Testis (tissue), 2 donors: ENCODE data around the gene IRF2.

Experiments
- POLR2A ChIP-seq: fragments of 450-650 bp; IDR thresholded peaks from one replicate; pipeline ENCODE4 v1.6.1; 2017; ENCODE audit warnings: antibody characterized with exemption, mild to moderate bottlenecking, moderate library complexity
- TF ChIP-seq, protein P1 (sequence below), 3 experiments: fragments of 450-650 bp in 2 of 3; fragments of 200-600 bp in 1 of 3; sonication (generic) in 1 of 3; IDR thresholded peaks; one replicate each; pipeline ENCODE4 v1.5.1; 2016 to 2019; ENCODE audit warnings: antibody characterized with exemption in 3 of 3, mild to moderate bottlenecking in 2 of 3, moderate library complexity in 1 of 3

DNA sequence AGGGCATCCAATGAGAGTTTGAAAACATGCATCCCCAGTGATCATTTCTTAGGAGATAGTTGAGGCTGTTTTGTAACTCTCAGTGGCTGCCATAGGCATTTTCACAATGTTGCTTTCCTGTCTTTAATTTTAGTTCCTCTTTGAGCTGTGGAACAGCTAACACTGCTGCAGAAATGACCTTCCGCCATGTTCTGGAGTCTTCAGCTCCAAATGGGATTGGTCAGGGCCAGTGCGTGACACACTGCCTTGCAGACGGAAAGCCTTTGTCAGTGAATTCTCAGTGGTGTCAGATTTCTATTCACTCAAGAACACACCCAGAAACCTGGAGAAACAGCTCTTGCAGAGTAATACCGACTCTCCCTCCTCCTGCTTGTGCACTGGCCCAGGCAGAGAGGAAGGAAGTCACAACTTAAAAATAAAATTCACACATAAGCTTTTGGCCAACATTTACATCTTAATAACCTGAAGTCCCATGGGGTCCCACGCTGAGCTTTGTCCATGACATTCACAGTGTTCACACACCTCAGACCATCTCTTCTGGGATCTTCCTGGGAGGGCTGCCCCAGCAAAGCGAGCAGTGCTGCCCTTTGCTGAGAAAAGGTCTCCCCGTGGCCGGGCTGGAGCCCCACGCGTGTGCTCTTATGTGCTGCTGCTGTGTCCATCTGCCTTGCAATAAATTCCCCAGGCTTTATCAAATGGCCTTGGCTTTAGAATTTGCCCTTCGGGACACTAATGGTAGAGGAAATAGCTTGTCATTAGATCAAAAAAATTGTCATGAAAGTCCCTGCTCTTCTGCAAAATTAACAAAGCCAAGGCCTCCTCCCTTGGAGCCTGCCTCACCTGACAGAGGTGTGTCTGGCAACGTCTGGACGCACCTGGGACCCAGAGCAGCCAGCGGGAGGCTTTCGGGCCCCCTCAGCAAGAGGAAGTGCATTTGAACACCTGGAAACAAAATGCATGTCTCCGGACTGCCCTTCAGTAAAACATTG lies 126.8 kb downstream of the IRF2 start:
- TF ChIP-seq, protein P1, sequence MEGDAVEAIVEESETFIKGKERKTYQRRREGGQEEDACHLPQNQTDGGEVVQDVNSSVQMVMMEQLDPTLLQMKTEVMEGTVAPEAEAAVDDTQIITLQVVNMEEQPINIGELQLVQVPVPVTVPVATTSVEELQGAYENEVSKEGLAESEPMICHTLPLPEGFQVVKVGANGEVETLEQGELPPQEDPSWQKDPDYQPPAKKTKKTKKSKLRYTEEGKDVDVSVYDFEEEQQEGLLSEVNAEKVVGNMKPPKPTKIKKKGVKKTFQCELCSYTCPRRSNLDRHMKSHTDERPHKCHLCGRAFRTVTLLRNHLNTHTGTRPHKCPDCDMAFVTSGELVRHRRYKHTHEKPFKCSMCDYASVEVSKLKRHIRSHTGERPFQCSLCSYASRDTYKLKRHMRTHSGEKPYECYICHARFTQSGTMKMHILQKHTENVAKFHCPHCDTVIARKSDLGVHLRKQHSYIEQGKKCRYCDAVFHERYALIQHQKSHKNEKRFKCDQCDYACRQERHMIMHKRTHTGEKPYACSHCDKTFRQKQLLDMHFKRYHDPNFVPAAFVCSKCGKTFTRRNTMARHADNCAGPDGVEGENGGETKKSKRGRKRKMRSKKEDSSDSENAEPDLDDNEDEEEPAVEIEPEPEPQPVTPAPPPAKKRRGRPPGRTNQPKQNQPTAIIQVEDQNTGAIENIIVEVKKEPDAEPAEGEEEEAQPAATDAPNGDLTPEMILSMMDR (IDR thresholded peaks at IDR 0.05): no peak
- no peak for TF ChIP-seq POLR2A
